Mammary epithelial cell (primary cell): ENCODE measurements around the gene IL5.

Experiments
- EZH2 ChIP-seq: IDR thresholded peaks from 2 replicates; pipeline ENCODE4 v1.6.1; 2012; ENCODE audit warnings: low read length, inconsistent platforms, borderline replicate concordance
- TF ChIP-seq, protein P1 (sequence below), 2 donors: IDR thresholded peaks in 1 of 2; conservative IDR thresholded peaks in 1 of 2; 2 replicates each; pipeline ENCODE4 v1.5.1; 2011 to 2012; ENCODE audit warnings: inconsistent platforms in 2 of 2, low read length in 2 of 2, mild to moderate bottlenecking in 2 of 2, control low read depth in 1 of 2, low read depth in 1 of 2; ENCODE audit not compliant: insufficient read depth in 1 of 2; ENCODE audit errors: extremely low read depth in 1 of 2

DNA sequence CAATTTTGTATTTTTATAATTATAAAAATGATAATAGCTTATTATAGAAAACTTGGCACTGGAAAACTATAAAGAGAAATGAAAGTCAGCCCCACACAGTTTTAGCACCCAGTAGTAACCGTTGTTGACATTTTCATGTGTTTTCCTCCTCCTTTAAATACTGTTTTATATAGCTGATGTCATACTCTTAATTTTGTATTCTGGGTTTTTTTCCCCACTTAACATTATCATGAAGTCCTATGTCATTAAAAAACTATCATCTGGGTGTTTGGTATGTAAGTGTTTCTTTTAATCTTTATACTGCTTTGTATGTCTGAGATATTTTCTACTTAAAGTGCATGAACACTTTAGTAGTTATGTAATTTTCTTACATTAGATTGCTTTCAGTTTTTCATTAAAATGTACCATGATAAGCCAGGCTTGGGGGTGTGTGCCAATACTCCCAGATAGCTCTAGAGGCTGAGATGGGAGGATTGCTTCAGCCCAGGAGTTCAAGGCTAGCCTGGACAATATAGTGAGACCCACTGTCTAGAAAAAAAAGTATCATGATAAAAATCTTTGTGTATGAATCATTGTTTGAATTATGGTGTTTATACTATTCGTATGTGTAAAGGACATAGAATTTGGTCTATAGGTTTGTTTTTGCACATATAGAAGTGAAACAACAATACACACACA is 16.2 kb upstream of the IL5 start:
- TF ChIP-seq, protein P1, sequence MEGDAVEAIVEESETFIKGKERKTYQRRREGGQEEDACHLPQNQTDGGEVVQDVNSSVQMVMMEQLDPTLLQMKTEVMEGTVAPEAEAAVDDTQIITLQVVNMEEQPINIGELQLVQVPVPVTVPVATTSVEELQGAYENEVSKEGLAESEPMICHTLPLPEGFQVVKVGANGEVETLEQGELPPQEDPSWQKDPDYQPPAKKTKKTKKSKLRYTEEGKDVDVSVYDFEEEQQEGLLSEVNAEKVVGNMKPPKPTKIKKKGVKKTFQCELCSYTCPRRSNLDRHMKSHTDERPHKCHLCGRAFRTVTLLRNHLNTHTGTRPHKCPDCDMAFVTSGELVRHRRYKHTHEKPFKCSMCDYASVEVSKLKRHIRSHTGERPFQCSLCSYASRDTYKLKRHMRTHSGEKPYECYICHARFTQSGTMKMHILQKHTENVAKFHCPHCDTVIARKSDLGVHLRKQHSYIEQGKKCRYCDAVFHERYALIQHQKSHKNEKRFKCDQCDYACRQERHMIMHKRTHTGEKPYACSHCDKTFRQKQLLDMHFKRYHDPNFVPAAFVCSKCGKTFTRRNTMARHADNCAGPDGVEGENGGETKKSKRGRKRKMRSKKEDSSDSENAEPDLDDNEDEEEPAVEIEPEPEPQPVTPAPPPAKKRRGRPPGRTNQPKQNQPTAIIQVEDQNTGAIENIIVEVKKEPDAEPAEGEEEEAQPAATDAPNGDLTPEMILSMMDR (conservative IDR thresholded peaks at IDR 0.05 in 1 of 2, IDR thresholded peaks at IDR 0.05 in 1 of 2; ENCODE audit: extremely low read depth in 1 of 2, insufficient read depth in 1 of 2, low read depth in 1 of 2, low read length in 2 of 2): no peak
- TF ChIP-seq EZH2: no peak
